ENCODE data around the gene ANKRD11. TPM values are rescaled to one million over a fixed set of nuclear protein-coding genes. Genes with fewer than 3 reads are reported as not detected.

The ANKRD11 gene
- total RNA-seq, 1 donor from 2014 or later, result 209 TPM

DNA sequence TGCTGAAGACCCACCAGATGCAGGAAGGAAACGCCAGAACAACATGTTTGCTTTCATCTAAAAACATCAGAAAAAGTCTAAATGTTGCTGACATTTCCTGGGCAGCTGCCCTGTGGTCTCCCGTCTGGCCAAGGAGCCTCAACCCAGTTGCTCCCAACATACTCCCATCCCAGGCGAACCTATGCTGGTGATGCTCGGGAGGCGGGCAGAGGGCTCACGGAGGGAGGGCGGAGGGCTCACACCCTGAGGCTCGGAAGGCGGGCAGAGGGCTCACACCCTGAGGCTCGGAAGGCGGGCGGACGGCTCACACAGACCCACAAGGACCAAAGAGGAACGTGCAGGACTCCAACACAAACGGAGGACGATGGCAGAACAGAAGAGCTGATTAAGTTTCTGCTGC lies 135.4 kb downstream of the ANKRD11 start:
- no peak for DNase-seq (ENCODE audit: extremely low spot score, unreplicated experiment)
- Mint-ChIP-seq H3K27me3 (ENCODE audit: unreplicated experiment) (no peaks in the 10 kb centered on the region), H3K4me1 (ENCODE audit: unreplicated experiment) (peaks cover 56% of the 10 kb centered on the region), H3K9me3 (ENCODE audit: unreplicated experiment) (no peaks in the 10 kb centered on the region), H3K27ac (ENCODE audit: unreplicated experiment) (no peak overlapping the region), H3K4me3 (ENCODE audit: unreplicated experiment) (no peak overlapping the region), H3K36me3 (ENCODE audit: unreplicated experiment) (peaks cover 8% of the 10 kb centered on the region)
- no peak for TF ChIP-seq CTCF (IDR thresholded peaks at IDR 0.05)

DNA sequence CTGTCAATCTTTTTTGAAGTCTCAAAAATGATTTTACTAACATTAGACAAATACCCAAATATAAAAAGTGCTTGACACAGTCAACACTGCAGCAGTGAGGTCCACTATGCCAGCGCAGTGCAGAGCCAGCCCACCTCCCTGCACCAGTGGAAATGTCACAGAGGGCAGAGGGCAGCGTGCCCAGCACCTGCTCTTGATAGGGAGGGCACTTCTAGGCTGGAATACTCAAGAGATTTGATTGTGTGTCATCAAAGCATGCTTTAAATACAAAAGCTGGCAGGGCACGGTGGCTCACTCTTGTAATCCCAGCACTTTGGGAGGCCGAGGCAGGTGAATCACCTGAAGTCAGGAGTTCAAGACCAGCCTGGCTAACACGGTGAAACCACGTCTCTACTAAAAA lies 136.0 kb downstream of the ANKRD11 start:
- H3K4me1 Mint-ChIP-seq (ENCODE audit: unreplicated experiment), result peaks cover 57% of the 10 kb centered on the region
- H3K27me3 Mint-ChIP-seq (ENCODE audit: unreplicated experiment), result no peaks in the 10 kb centered on the region
- no peaks in the 10 kb centered on the region for H3K9me3 Mint-ChIP-seq (ENCODE audit: unreplicated experiment)
- TF ChIP-seq CTCF (IDR thresholded peaks at IDR 0.05), result no peak
- DNase-seq (ENCODE audit: extremely low spot score, unreplicated experiment), result no peak
- no peak overlapping the region for H3K4me3 Mint-ChIP-seq (ENCODE audit: unreplicated experiment)
- H3K27ac Mint-ChIP-seq (ENCODE audit: unreplicated experiment), result no peak overlapping the region
- H3K36me3 Mint-ChIP-seq (ENCODE audit: unreplicated experiment), result peaks cover 7% of the 10 kb centered on the region

DNA sequence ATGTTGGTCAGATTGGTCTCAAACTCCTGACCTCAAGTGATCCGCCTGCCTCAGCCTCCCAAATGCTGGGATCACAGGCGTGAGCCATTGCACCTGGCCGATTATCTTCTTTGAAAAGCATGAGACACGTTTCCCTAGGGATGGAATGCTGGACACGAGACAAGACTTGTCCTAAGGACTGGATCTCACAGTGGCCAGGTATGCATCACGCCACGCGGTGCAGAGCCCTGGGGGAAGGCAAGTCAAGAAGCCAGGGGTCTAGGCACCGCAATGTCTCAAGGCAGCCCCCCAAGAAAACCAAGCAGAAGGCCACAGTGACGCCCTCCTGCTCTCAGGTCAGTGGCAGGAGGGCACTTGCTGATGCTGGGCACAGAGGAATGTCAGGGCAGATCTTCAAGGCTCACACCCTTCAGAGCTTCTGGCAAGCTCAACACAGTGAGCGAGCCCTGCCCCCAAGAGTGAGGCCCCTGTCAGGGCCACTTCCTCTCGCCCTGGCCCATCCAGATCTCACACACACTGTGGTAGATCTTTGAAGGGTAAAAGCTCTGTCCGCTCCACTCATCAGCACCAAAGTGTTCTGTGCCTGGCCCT lies 138.2 kb downstream of the ANKRD11 start:
- peak overlapping the region; percentile 14 for H3K27ac Mint-ChIP-seq (ENCODE audit: unreplicated experiment)
- H3K36me3 Mint-ChIP-seq (ENCODE audit: unreplicated experiment), result peaks cover 7% of the 10 kb centered on the region
- no peaks in the 10 kb centered on the region for H3K27me3 Mint-ChIP-seq (ENCODE audit: unreplicated experiment)
- H3K4me1 Mint-ChIP-seq (ENCODE audit: unreplicated experiment), result peaks cover 44% of the 10 kb centered on the region
- peaks cover 4% of the 10 kb centered on the region for H3K9me3 Mint-ChIP-seq (ENCODE audit: unreplicated experiment)
- TF ChIP-seq CTCF (IDR thresholded peaks at IDR 0.05), result no peak
- H3K4me3 Mint-ChIP-seq (ENCODE audit: unreplicated experiment), result no peak overlapping the region
- no peak for DNase-seq (ENCODE audit: extremely low spot score, unreplicated experiment)

- Mint-ChIP-seq H3K27me3 (ENCODE audit: unreplicated experiment) (no peaks in the 10 kb centered on the region), H3K27ac (ENCODE audit: unreplicated experiment) (peak overlapping the region; percentile 14), H3K4me3 (ENCODE audit: unreplicated experiment) (no peak overlapping the region), H3K4me1 (ENCODE audit: unreplicated experiment) (peaks cover 41% of the 10 kb centered on the region), H3K36me3 (ENCODE audit: unreplicated experiment) (peaks cover 7% of the 10 kb centered on the region), H3K9me3 (ENCODE audit: unreplicated experiment) (peaks cover 4% of the 10 kb centered on the region)
- TF ChIP-seq CTCF (IDR thresholded peaks at IDR 0.05), result no peak
- no peak for DNase-seq (ENCODE audit: extremely low spot score, unreplicated experiment)
Measured at GRCh38 chr16:89351645-89352044, 138.7 kb downstream of the ANKRD11 start.

GRCh38 chr16:89350701-89351380 lies 139.5 kb downstream of the ANKRD11 start:
- Mint-ChIP-seq H3K4me3 (ENCODE audit: unreplicated experiment) (no peak overlapping the region), H3K27me3 (ENCODE audit: unreplicated experiment) (no peaks in the 10 kb centered on the region), H3K27ac (ENCODE audit: unreplicated experiment) (no peak overlapping the region), H3K36me3 (ENCODE audit: unreplicated experiment) (peaks cover 7% of the 10 kb centered on the region), H3K4me1 (ENCODE audit: unreplicated experiment) (peaks cover 46% of the 10 kb centered on the region), H3K9me3 (ENCODE audit: unreplicated experiment) (peaks cover 4% of the 10 kb centered on the region)
- no peak for TF ChIP-seq CTCF (IDR thresholded peaks at IDR 0.05)
- no peak for DNase-seq (ENCODE audit: extremely low spot score, unreplicated experiment)

Measured in osteocyte (in vitro differentiated cells).